Right lobe of liver (tissue), 6 donors: ENCODE data around the gene CAST. TPM values are rescaled to one million over a fixed set of nuclear protein-coding genes. Genes with fewer than 3 reads are reported as not detected.

Experiments
- ATAC-seq, 4 donors: fragments of 200-7000 bp; cut with Tn5 transposase; one replicate each; pipeline ENCODE4 v1.9.1; 2020; ENCODE audit warnings: mild to moderate bottlenecking in 4 of 4, moderate library complexity in 4 of 4
- DNase-seq, 3 donors: peaks; one replicate each; pipeline ENCODE4 v3.0.0-alpha.2; 2020
- H3K27ac ChIP-seq, 3 donors: fragments of 200-600 bp; one replicate each; pipeline ENCODE4 v1.8.0; 2022
- H3K27me3 ChIP-seq, 2 donors: fragments of 200-600 bp; one replicate each; pipeline ENCODE4 v1.8.0; 2022
- H3K36me3 ChIP-seq, 4 donors: fragments of 200-600 bp; sonication (generic) in 1 of 4; one replicate each; pipeline versions ENCODE4 v1.5.1 to v1.8.0; 2017 to 2022; ENCODE audit warnings: control low read depth in 1 of 4
- H3K4me1 ChIP-seq, 4 donors: fragments of 200-600 bp; sonication (generic) in 1 of 4; one replicate each; pipeline versions ENCODE4 v1.5.1 to v1.8.0; 2017 to 2022; ENCODE audit warnings: control low read depth in 1 of 4
- H3K4me3 ChIP-seq, 3 donors: fragments of 200-600 bp; one replicate each; pipeline ENCODE4 v1.8.0; 2022
- H3K9me3 ChIP-seq, 4 donors: fragments of 200-600 bp; sonication (generic) in 1 of 4; one replicate each; pipeline versions ENCODE4 v1.5.1 to v1.8.0; 2017 to 2022; ENCODE audit warnings: control low read depth in 1 of 4
- POLR2A ChIP-seq: fragments of 450-650 bp; IDR thresholded peaks from one replicate; pipeline ENCODE4 v1.6.1; 2017; ENCODE audit warnings: antibody characterized with exemption, mild to moderate bottlenecking
- WGBS: methylation state at CpG from one replicate; pipeline ENCODE4 v1.1.6; 2018; ENCODE audit warnings: low coverage, low lambda C conversion rate; ENCODE audit not compliant: insufficient coverage; ENCODE audit errors: missing lambda C conversion rate; 5-methylcytosine and 5-hydroxymethylcytosine counted together
- intact Hi-C, 2 donors: fragments of 100-400 bp; cut with DNase I; formaldehyde crosslinking; loops; one replicate each; pipeline versions ENCODE4 v1.11.2 to v1.14.1; 2022
- total RNA-seq, 6 experiments: library from RNA; depleted of rRNA in 2 of 6; stranded (reverse); fragments of >200 nt in 2 of 6; fragmentation: NEBNext Ultra II Directional in 3 of 6; extraction: Animal tissue kit (Norgen Biotek cat#: 25700) in 3 of 6; gene quantifications; one replicate each; pipeline versions ENCODE4 v1.1.0 to v1.2.4, GENCODE V29; 2016 to 2023
- TF ChIP-seq, protein P1 (sequence below), 4 donors: fragments of 200-600 bp in 3 of 4; fragments of 450-650 bp in 1 of 4; IDR thresholded peaks; one replicate each; pipeline versions ENCODE4 v1.5.1 to v1.8.0; 2016 to 2022; ENCODE audit warnings: antibody characterized with exemption in 4 of 4, mild to moderate bottlenecking in 2 of 4
- donor health status: DM: no; HTN: yes; CAD: no.
- donor health status: DM: no; HTN: no; CAD: no.
- donor health status: DM: no; HTN: no; CAD: no.
- donor health status: DM: no; HTN: yes; CAD: no.
- donor health status: DM: no; HTN: yes; CAD: no.

CAST gene
- total RNA-seq, 6 experiments from 2014 or later, result 86.8 to 187 (median 123) TPM

DNA sequence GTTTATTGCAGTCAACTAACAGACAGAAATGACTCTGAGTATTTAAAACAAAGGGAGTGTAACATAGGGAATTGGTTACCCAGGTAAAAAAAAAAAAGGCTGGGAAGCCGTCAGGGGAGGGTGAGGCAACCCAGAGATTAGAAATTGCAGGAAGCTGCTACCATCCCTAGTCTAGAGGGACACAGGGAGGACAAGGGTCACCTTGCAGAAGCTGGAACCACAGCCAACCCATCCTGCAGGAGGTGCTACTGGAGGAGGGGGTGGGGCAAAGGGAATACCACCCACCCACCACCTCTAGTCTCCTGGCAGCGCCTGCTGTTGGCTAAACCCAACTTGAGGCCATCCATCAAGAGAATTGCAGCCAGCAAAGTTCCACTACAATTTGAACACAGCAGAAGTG lies 6.5 kb downstream of the CAST start:
- no peaks in the 10 kb centered on the region for H3K27me3 ChIP-seq
- H3K4me1 ChIP-seq, result peaks cover 0 to 38% (median 18%) of the 10 kb centered on the region in 4 donors
- DNase-seq (peak; percentile 35 to 90 (median 85)), ATAC-seq (peak; percentile 73 to 85 (median 80))
- 10% methylated on average over 1 of the region's 2 CpGs for WGBS
- peak overlapping the region in 1 of 3 donors; percentile 50 for H3K27ac ChIP-seq
- no peak for TF ChIP-seq POLR2A
- TF ChIP-seq, protein P1, sequence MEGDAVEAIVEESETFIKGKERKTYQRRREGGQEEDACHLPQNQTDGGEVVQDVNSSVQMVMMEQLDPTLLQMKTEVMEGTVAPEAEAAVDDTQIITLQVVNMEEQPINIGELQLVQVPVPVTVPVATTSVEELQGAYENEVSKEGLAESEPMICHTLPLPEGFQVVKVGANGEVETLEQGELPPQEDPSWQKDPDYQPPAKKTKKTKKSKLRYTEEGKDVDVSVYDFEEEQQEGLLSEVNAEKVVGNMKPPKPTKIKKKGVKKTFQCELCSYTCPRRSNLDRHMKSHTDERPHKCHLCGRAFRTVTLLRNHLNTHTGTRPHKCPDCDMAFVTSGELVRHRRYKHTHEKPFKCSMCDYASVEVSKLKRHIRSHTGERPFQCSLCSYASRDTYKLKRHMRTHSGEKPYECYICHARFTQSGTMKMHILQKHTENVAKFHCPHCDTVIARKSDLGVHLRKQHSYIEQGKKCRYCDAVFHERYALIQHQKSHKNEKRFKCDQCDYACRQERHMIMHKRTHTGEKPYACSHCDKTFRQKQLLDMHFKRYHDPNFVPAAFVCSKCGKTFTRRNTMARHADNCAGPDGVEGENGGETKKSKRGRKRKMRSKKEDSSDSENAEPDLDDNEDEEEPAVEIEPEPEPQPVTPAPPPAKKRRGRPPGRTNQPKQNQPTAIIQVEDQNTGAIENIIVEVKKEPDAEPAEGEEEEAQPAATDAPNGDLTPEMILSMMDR (IDR thresholded peaks at IDR 0.05), result peak in 1 of 4 donors; percentile 10
- no peak overlapping the region for H3K4me3 ChIP-seq
- intact Hi-C loops, result no loop called here
- no peaks in the 10 kb centered on the region for H3K36me3 ChIP-seq
- H3K9me3 ChIP-seq, result no peaks in the 10 kb centered on the region

- Histone ChIP-seq H3K27me3 (no peaks in the 10 kb centered on the region), H3K9me3 (no peaks in the 10 kb centered on the region), H3K4me3 (no peak overlapping the region), H3K27ac (peak overlapping the region in 2 of 3 donors; percentile 44 to 63), H3K36me3 (no peaks in the 10 kb centered on the region), H3K4me1 (peaks cover 0 to 33% (median 15%) of the 10 kb centered on the region in 4 donors)
- ATAC-seq, result peak; percentile 24 to 42 (median 32)
- intact Hi-C loops, result no loop called here
- no peak for DNase-seq
- WGBS, result 31% methylated on average over 3 of the region's 3 CpGs
- no peak for TF ChIP-seq POLR2A
- TF ChIP-seq, protein P1 (IDR thresholded peaks at IDR 0.05), result no peak
These were observed 7.7 kb downstream of the CAST start for GRCh38 chr5:96669909-96670308.

DNA sequence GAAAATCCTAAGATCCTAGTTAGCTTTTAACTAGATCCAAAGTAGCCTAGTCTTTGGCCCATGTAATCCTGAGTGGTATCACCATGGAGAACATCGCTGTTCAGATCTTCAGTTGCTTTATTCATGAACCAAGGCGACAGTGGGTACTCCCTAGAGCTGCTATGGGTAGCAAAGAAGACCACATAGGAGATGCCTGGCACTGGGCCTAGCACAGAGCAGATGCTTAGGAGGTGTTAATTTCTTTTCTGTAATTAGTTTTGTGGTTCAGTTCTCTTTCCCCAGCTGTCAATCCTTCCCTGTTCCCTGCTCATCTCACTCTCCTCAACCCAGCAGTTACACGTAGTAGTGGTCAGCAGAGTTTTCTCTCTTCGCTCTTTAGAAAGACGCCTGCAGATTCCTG lies 9.3 kb downstream of the CAST start:
- DNase-seq (no peak), ATAC-seq (no peak)
- Histone ChIP-seq H3K4me1 (peaks cover 0 to 33% (median 15%) of the 10 kb centered on the region in 4 donors), H3K36me3 (no peaks in the 10 kb centered on the region), H3K4me3 (no peak overlapping the region), H3K9me3 (no peaks in the 10 kb centered on the region), H3K27me3 (no peaks in the 10 kb centered on the region), H3K27ac (peak overlapping the region in 2 of 3 donors; percentile 4 to 43)
- 88% methylated on average over 5 of the region's 5 CpGs for WGBS
- TF ChIP-seq, protein P1 (IDR thresholded peaks at IDR 0.05), result no peak
- no peak for TF ChIP-seq POLR2A
- intact Hi-C loops, result no loop called here

- ATAC-seq, result no peak
- peaks cover 0 to 34% (median 18%) of the 10 kb centered on the region in 4 donors for H3K4me1 ChIP-seq
- intact Hi-C loops, result no loop called here
- H3K36me3 ChIP-seq, result peaks cover 0 to 2% (median 0%) of the 10 kb centered on the region in 4 donors
- H3K27me3 ChIP-seq, result no peaks in the 10 kb centered on the region
- H3K9me3 ChIP-seq, result no peaks in the 10 kb centered on the region
- no peak overlapping the region for H3K4me3 ChIP-seq
- no peak for DNase-seq
- TF ChIP-seq, protein P1 (IDR thresholded peaks at IDR 0.05), result no peak
- no peak for TF ChIP-seq POLR2A
- no peak overlapping the region for H3K27ac ChIP-seq
These were observed 11.0 kb downstream of the CAST start for GRCh38 chr5:96673127-96673526.

DNA sequence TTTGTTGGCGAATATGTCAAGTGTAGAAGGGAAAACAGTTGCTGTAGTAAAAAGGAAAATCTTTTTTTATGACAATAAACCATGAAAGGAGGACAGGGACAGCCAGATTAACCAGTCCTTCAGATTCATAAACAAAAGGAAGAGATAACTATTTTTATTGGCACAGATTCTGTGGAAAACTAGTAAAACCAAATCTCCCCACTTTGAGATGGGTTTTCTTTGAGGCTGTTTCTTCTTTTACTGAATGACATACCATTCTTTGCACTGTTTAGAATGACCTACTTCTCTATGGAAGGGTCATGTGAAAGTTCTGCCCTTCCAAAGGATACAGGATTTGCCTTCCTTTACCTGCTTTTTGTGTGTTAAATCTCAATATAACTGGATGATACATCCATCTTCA lies 13.7 kb downstream of the CAST start:
- H3K4me1 ChIP-seq, result peaks cover 0 to 17% (median 5%) of the 10 kb centered on the region in 4 donors
- H3K9me3 ChIP-seq, result no peaks in the 10 kb centered on the region
- H3K27me3 ChIP-seq, result no peaks in the 10 kb centered on the region
- intact Hi-C loops, result no loop called here
- peaks cover 0 to 2% (median 0%) of the 10 kb centered on the region in 4 donors for H3K36me3 ChIP-seq
- WGBS, result 93% methylated on average over 1 of the region's 1 CpG
- H3K4me3 ChIP-seq, result no peak overlapping the region
- TF ChIP-seq, protein P1 (IDR thresholded peaks at IDR 0.05), result no peak
- TF ChIP-seq POLR2A, result no peak
- DNase-seq (no peak), ATAC-seq (no peak)
- H3K27ac ChIP-seq, result no peak overlapping the region
